Suppressor macrophage treated with lipopolysaccharide for 1 hour (primary cell): ENCODE measurements around the gene IL33.

Source experiments
- DNase-seq, 3 donors: peaks; one replicate each; pipeline ENCODE4 v3.0.0-alpha.2; 2020 to 2022

IL33 gene

GRCh38 chr9:6218099-6218502 is 2.5 kb downstream of the IL33 start:
- DNase-seq: peak in 2 of 3 donors; percentile 12 to 33

GRCh38 chr9:6219040-6219439 is 3.4 kb downstream of the IL33 start:
- DNase-seq: no peak

DNA sequence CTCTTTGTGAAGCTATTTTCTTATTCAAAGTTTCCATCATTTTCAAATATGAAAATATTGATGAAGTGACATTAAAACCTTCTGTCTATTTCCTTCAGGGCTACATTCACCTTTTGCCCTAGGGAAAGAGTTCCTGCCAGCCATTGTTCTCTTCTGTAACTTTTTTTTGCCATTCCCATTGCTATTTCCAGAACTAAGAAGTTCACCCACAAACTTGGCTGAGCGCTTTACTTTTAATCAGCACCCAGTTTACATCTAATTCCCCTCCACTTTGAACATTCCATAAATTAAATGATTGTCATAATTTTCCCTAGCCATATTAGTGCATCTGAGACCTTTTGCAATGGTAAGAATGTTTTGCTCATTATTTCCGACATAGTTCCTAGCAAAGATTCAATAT is 4.4 kb downstream of the IL33 start:
- no peak for DNase-seq

DNA sequence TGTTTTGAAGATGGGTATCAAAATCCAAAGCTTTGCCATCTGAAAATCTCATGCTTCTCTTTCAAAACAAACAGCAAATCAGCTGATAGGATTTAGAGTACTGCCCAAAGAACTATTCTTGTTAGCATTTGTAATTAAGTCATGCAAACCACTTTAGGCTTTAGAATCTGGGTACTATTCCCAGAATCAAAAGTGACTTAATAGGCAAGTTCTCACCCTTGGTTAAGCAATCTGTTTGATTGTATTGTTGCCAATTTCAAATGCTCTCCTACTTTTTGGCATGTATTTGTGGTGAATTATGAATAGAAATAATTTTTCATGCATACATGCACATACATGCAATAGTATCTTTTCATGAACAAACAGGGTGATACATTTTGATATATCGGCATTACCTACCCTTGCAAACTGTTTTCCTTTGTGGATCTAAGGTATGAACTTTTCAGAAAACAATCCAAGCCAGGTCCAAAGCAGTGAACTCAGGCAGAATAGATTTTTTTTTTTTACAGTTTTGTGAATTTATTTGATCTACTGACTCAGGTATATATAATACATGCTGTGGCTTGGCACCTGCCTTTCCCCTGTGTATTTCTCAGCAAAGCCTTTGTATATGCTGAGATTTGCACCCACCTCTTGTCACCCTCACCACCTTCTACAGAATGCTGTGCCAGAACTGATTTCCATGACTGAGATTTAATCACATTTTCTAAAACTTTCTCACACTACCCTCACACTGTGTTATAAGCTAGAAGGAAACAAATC is 9.0 kb downstream of the IL33 start:
- DNase-seq: no peak

GRCh38 chr9:6226696-6227095 is 11.1 kb downstream of the IL33 start:
- no peak for DNase-seq

DNA sequence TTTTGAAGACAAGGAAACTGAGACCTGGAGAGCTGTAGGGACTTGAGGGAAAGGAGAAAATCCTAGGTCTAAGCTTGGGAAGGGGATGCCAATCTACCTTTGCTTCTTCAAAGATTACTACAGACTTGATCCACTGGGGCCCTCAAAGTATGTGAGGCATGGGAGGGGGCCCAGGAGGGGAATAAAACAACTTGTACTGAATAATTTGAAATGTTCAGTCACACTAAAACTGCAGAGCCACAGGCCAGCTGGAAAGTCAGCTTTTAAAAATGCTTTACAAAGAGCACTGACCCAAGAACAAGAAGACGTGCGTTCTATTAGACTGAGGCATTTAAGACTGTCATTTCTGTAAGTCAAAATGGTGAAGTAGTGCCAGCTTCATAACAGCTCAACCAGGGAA is 13.6 kb downstream of the IL33 start:
- no peak for DNase-seq

DNA sequence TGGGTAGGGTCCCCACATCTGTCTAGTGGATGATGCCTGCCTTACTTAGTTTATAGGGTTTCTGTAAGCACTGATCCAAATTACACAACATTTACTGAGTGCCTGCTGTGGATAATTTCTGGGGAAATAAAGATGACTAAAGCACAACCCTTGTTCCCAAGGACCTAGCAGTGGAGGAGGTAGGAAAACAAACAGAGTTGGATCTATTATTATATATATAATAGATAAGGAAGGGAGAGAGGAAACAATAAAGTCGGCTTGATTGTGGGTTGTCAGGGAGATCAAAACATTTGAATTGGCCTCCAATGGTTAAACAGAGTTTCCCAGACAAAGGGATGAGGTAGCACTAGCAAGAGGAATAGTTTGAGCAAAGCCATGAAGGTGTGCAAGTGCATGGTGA is 14.0 kb downstream of the IL33 start:
- DNase-seq: no peak

DNA sequence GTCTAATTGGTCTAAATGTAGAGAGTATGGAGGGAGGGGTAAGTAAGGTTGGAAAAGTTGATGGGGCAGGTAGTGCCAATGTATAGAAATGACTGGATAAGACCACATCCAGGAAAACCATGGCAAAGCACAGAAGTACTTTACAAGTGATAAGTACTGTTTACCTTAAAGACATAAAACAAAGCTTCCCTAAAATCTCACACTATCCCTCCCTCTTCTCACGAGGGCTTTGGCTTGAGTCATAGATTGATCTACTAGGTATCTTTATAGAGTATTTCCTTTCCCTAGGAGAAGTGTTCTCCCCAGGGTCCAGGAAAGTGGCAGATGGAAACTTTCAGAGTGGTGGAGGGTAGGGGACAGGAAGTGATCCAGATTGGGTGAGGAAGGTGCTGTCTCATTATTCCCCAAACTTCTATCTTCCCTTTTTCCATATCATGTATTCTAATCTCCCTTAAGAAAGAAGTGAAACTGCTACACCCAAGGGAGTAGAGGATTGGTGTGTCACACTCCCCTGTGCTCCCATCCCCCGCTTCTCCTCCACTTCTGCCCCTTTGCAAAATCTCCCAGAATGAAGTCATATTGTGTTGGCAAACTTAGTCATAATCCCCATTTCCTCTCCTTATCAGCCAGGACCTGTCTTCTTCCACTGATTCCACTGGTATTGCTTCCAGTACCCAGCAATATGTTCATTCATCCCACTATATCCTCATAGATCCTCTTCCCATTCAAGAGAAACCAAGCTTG is 14.6 kb downstream of the IL33 start:
- DNase-seq: peak; percentile 56 to 75 (median 70)

DNA sequence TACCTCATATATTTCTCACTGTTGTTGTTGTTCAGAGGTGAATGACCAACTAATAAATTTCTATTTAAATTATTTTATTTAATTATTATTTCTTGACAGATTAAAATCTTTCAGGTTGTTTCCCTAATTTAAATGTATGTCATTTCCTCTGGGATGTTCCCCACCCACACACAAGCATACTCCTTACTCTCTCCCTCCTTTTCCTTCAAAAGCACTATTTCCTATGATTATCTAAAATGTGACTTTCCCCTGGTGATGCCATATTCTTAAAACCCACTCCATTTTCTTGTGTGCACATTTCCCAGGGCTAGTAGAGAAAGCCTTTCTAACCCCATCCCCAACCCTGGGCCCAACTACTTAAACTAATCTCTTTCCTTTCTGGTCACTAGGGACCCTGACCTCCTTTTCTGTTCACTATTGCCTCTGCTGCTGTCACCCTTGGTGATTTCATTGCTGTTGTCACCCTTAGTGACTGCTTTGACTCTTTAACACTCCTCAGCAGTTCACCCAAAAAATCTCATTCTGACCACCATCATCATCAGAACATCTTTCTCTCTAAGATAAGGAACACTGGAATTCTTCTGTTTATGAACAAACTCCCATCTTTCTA is 16.8 kb downstream of the IL33 start:
- DNase-seq: peak; percentile 56 to 70 (median 58)

- DNase-seq: no peak
Measured at GRCh38 chr9:6234014-6234413, 18.4 kb downstream of the IL33 start.

DNA sequence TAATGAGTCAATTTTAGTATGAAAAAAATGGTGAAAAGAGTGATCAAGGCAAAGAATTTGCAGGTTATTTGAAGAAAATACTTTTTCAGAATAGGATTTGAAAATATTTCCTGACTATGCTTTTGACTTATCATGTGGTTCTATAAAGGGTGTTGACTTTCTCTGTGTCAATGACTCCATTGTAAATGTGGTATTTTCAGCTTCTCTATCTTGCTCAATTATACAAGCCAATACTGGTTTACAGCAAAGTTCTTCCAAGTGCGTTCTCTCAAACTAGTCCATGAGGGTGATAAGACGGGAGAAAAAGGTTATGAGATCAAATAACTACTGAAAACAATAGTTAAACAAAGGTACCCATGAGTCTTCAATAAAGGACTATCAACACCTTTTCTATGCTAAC is 21.7 kb downstream of the IL33 start:
- no peak for DNase-seq

GRCh38 chr9:6239048-6239461 is 23.4 kb downstream of the IL33 start:
- DNase-seq: no peak

- no peak for DNase-seq
Measured at GRCh38 chr9:6239694-6240093, 24.1 kb downstream of the IL33 start.

GRCh38 chr9:6243746-6244145 is 28.1 kb downstream of the IL33 start:
- no peak for DNase-seq

- no peak for DNase-seq
Measured at GRCh38 chr9:6247266-6247665, 31.7 kb downstream of the IL33 start.

DNA sequence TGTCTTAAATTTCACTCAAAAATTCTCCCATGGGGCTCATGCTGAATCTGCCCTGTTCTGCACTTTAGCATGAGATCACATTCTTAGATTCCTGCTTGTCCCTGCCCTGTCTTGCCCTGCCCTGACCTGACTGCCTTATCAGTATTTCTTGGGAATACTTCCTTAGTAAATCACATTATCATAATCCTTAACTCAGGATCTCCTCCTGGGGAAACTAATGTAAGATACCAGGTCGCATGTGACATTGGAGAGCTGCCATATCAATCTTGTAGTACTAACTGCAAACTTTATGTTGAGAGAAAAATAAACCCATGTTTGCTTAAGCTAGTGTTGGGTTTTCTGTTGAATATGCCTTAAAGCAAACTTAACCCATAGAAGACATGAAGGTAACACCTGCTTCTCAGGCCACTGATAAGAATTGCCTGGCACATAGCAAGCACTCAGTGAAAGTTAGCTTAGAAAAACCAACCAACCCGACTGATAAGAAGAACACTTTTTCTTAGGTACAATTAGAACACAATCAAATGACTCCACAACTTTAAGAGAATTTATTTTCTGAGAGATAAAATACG is 53.3 kb downstream of the IL33 start:
- no peak for DNase-seq

DNA sequence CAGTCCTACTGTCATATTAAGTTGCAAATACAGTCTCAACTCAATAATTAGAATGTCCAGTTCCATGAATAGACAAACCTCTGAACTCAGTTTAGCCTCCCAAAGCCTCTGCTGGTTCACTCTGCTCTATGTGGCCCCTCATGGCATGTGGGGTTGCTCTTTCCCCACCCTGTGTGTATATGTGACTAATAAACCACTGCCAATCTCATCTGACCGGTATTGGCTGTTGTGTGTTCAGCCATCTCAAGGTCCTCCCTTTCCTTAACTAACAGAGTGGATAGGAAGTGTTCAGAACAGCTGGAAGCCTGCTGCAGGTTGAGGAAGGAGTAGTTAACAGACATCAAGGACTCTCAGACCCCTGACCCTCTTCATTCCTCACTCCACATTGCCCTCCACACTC is 55.3 kb downstream of the IL33 start:
- DNase-seq: no peak

- DNase-seq: no peak
Measured at GRCh38 chr9:6271508-6272228, 56.1 kb downstream of the IL33 start.

DNA sequence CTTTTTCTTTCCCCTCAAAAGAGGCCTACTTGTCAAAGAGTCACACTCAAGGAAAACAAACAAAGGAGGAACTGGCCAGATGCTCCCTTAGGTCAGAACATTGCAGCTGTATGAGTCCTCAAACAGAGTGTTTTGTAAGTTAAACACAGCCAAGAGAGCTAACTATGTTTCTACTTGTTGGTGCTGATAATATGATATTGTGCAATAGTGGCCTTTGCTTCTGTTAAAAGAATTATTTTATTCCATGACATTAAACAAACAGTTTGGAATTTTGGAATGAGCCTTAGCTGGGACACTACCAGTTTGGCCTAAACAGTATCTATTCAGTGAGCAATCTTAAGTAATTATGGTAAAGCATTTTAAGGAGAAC is 56.6 kb downstream of the IL33 start:
- DNase-seq: no peak

GRCh38 chr9:6277417-6277816 is 61.8 kb downstream of the IL33 start:
- no peak for DNase-seq

DNA sequence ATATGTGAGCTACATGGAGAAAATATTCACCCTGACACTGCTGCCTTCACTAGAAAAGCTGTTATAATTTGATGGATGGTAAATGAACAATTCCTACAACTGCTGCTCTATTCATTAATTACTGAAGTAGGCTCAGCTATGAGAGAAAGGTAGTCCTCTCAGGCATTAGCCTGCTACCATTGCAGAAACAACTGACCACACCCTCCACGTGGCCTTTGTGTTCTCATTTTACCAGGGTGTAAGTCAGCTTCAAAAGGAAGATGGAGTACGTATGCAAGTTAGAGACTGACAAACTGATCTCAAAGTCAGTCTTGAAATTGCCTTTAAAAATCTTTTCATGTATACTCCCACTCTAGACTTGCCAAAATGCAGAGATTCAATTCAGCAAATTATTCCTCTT is 86.3 kb downstream of the IL33 start:
- no peak for DNase-seq

GRCh38 chr9:6302417-6302816 is 86.8 kb downstream of the IL33 start:
- DNase-seq: no peak

DNA sequence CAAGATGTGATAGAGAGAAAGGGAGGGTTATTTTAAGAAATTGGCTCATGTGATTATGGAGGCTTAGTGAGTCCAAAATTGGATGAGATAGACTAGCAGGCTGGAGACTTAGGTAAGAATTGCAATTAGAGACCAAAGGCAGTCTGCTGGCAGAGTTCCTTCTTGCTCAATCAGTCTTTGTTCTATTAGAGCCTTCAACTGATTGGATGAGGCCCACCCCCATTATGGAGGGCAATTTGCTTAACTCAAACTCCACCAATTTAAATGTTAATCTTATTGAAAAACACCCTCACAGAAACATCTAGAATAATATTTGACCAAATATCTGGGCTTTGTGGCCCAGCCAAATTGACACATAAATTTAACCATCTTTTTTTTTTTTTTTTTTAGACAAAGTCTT is 88.6 kb downstream of the IL33 start:
- DNase-seq: no peak
